ENCODE results near the gene MAB21L4. TPM values are rescaled to one million over a fixed set of nuclear protein-coding genes. Genes with fewer than 3 reads are reported as not detected.

The MAB21L4 gene
- total and polyA plus RNA-seq, 2 experiments from 2014 or later: not detected

- H3K4me2 ChIP-seq: no peak overlapping the region
- ATAC-seq: no peak
- no peaks in the 10 kb centered on the region for H3K9me2 ChIP-seq (ENCODE audit: insufficient read depth)
These were observed 6.1 kb upstream of the MAB21L4 start for GRCh38 chr2:240901986-240902614.

GRCh38 chr2:240900141-240900860 is 4.3 kb upstream of the MAB21L4 start:
- Histone ChIP-seq H3K4me1 (ENCODE audit: insufficient read depth) (no peaks in the 10 kb centered on the region), H3K36me3 (ENCODE audit: insufficient read depth) (no peaks in the 10 kb centered on the region), H3K4me2 (no peak overlapping the region), H3K27ac (ENCODE audit: low read depth) (no peak overlapping the region), H2AFZ (no peak overlapping the region), H4K20me1 (replicated peaks; ENCODE audit: insufficient read depth) (no peaks in the 10 kb centered on the region), H3K9me2 (ENCODE audit: insufficient read depth) (no peaks in the 10 kb centered on the region), H3K79me2 (replicated peaks; ENCODE audit: insufficient read depth) (no peaks in the 10 kb centered on the region), H3K27me3 (ENCODE audit: insufficient read depth) (no peaks in the 10 kb centered on the region), H3F3A (replicated peaks; ENCODE audit: low read depth) (no peaks in the 10 kb centered on the region), H3K4me3 (no peak overlapping the region)
- Mint-ChIP-seq H3K9me3 (peaks cover 13% of the 10 kb centered on the region; the same call in 1 of the 3 replicates), H3K4me1 (no peaks in the 10 kb centered on the region; the same call in 2 of the 3 replicates), H3K27ac (no peak overlapping the region), H3K27me3 (ENCODE audit: insufficient read depth, low read depth, poor library complexity) (peaks cover 14% of the 10 kb centered on the region), H3K4me3 (no peak overlapping the region), H3K36me3 (ENCODE audit: low read depth) (no peaks in the 10 kb centered on the region)
- ATAC-seq (no peak; the same call in 2 of the 3 replicates), DNase-seq (ENCODE audit: low spot score) (no peak)
- TF ChIP-seq EZH2 (IDR thresholded peaks at IDR 0.05; ENCODE audit: low read depth, unreplicated experiment): no peak
- TF ChIP-seq ZNF114 (CRISPR knock-in tag; IDR thresholded peaks at IDR 0.05): no peak
- TF ChIP-seq POLR2AphosphoS5 (IDR thresholded peaks at IDR 0.05; ENCODE audit: low read depth): no peak
- no peak for TF ChIP-seq NANOG (IDR thresholded peaks at IDR 0.05; ENCODE audit: borderline replicate concordance)
- TF ChIP-seq, protein P1, sequence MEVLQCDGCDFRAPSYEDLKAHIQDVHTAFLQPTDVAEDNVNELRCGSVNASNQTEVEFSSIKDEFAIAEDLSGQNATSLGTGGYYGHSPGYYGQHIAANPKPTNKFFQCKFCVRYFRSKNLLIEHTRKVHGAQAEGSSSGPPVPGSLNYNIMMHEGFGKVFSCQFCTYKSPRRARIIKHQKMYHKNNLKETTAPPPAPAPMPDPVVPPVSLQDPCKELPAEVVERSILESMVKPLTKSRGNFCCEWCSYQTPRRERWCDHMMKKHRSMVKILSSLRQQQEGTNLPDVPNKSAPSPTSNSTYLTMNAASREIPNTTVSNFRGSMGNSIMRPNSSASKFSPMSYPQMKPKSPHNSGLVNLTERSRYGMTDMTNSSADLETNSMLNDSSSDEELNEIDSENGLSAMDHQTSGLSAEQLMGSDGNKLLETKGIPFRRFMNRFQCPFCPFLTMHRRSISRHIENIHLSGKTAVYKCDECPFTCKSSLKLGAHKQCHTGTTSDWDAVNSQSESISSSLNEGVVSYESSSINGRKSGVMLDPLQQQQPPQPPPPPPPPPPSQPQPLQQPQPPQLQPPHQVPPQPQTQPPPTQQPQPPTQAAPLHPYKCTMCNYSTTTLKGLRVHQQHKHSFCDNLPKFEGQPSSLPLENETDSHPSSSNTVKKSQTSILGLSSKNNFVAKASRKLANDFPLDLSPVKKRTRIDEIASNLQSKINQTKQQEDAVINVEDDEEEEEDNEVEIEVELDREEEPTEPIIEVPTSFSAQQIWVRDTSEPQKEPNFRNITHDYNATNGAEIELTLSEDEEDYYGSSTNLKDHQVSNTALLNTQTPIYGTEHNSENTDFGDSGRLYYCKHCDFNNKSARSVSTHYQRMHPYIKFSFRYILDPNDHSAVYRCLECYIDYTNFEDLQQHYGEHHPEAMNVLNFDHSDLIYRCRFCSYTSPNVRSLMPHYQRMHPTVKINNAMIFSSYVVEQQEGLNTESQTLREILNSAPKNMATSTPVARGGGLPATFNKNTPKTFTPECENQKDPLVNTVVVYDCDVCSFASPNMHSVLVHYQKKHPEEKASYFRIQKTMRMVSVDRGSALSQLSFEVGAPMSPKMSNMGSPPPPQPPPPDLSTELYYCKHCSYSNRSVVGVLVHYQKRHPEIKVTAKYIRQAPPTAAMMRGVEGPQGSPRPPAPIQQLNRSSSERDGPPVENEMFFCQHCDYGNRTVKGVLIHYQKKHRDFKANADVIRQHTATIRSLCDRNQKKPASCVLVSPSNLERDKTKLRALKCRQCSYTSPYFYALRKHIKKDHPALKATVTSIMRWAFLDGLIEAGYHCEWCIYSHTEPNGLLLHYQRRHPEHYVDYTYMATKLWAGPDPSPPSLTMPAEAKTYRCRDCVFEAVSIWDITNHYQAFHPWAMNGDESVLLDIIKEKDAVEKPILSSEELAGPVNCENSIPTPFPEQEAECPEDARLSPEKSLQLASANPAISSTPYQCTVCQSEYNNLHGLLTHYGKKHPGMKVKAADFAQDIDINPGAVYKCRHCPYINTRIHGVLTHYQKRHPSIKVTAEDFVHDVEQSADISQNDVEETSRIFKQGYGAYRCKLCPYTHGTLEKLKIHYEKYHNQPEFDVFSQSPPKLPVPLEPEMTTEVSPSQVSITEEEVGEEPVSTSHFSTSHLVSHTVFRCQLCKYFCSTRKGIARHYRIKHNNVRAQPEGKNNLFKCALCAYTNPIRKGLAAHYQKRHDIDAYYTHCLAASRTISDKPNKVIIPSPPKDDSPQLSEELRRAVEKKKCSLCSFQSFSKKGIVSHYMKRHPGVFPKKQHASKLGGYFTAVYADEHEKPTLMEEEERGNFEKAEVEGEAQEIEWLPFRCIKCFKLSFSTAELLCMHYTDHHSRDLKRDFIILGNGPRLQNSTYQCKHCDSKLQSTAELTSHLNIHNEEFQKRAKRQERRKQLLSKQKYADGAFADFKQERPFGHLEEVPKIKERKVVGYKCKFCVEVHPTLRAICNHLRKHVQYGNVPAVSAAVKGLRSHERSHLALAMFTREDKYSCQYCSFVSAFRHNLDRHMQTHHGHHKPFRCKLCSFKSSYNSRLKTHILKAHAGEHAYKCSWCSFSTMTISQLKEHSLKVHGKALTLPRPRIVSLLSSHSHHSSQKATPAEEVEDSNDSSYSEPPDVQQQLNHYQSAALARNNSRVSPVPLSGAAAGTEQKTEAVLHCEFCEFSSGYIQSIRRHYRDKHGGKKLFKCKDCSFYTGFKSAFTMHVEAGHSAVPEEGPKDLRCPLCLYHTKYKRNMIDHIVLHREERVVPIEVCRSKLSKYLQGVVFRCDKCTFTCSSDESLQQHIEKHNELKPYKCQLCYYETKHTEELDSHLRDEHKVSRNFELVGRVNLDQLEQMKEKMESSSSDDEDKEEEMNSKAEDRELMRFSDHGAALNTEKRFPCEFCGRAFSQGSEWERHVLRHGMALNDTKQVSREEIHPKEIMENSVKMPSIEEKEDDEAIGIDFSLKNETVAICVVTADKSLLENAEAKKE (CRISPR knock-in tag; IDR thresholded peaks at IDR 0.05): no peak
- TF ChIP-seq CREB1 (CRISPR knock-in tag; IDR thresholded peaks at IDR 0.05; ENCODE audit: low read depth): no peak
- TF ChIP-seq EZH2phosphoT487 (IDR thresholded peaks at IDR 0.05; ENCODE audit: unreplicated experiment): no peak
- TF ChIP-seq, protein P2, sequence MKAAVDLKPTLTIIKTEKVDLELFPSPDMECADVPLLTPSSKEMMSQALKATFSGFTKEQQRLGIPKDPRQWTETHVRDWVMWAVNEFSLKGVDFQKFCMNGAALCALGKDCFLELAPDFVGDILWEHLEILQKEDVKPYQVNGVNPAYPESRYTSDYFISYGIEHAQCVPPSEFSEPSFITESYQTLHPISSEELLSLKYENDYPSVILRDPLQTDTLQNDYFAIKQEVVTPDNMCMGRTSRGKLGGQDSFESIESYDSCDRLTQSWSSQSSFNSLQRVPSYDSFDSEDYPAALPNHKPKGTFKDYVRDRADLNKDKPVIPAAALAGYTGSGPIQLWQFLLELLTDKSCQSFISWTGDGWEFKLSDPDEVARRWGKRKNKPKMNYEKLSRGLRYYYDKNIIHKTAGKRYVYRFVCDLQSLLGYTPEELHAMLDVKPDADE (IDR thresholded peaks at IDR 0.05): no peak
- no peak for TF ChIP-seq ZNF331 (CRISPR knock-in tag; IDR thresholded peaks at IDR 0.05; ENCODE audit: low read depth)
- no peak for TF ChIP-seq JUNB (IDR thresholded peaks at IDR 0.05; ENCODE audit: unreplicated experiment)
- no peak for TF ChIP-seq STAT1 (IDR thresholded peaks at IDR 0.05; ENCODE audit: unreplicated experiment)

More at GRCh38 chr2:240901986-240902614, 6.1 kb upstream of the MAB21L4 start:
- H3K4me1 Mint-ChIP-seq: no peaks in the 10 kb centered on the region; the same call in 2 of the 3 replicates
- no peaks in the 10 kb centered on the region for H3K4me1 ChIP-seq (ENCODE audit: insufficient read depth)
- H3K36me3 Mint-ChIP-seq (ENCODE audit: low read depth): no peaks in the 10 kb centered on the region
- no peak overlapping the region for H3K4me3 Mint-ChIP-seq
- TF ChIP-seq, protein P2 (IDR thresholded peaks at IDR 0.05): no peak
- no peak for TF ChIP-seq ZNF114 (CRISPR knock-in tag; IDR thresholded peaks at IDR 0.05)
- H3K79me2 ChIP-seq (replicated peaks; ENCODE audit: insufficient read depth): no peaks in the 10 kb centered on the region
- DNase-seq (ENCODE audit: low spot score): no peak
- H3K27ac Mint-ChIP-seq: no peak overlapping the region
- no peak overlapping the region for H3K4me3 ChIP-seq
- no peak overlapping the region for H2AFZ ChIP-seq
- no peaks in the 10 kb centered on the region for H4K20me1 ChIP-seq (replicated peaks; ENCODE audit: insufficient read depth)
- peaks cover 13% of the 10 kb centered on the region; the same call in 1 of the 3 replicates for H3K9me3 Mint-ChIP-seq
- H3K27me3 ChIP-seq (ENCODE audit: insufficient read depth): no peaks in the 10 kb centered on the region
- no peaks in the 10 kb centered on the region for H3F3A ChIP-seq (replicated peaks; ENCODE audit: low read depth)
- no peak overlapping the region for H3K27ac ChIP-seq (ENCODE audit: low read depth)
- peaks cover 14% of the 10 kb centered on the region for H3K27me3 Mint-ChIP-seq (ENCODE audit: insufficient read depth, low read depth, poor library complexity)
- no peaks in the 10 kb centered on the region for H3K36me3 ChIP-seq (ENCODE audit: insufficient read depth)

Data from GM23338 (cell line).